Erythroblast (primary cell): ENCODE data around the gene TFRC.

ENCODE experiments used
- GATA1 ChIP-seq: IDR thresholded peaks from 2 replicates; pipeline ENCODE4 v1.6.1; 2011; ENCODE audit warnings: low read depth, mild to moderate bottlenecking, control low read depth, low read length, moderate library complexity
- POLR2A ChIP-seq: IDR thresholded peaks from 2 replicates; pipeline ENCODE4 v1.6.1; 2011; ENCODE audit warnings: mild to moderate bottlenecking, low read length

- no peak for TF ChIP-seq POLR2A
- no peak for TF ChIP-seq GATA1
Observed at GRCh38 chr3:196020373-196020772, 61.5 kb downstream of the TFRC start.
